ENCODE measurements around the gene CLNK. TPM values are rescaled to one million over a fixed set of nuclear protein-coding genes. Genes with fewer than 3 reads are reported as not detected.

Gene CLNK
- polyA plus RNA-seq, 2 of the 4 experiments (the other 2 are of a cell fraction): not detected

- CTCF ChIA-PET: no interaction called here
- POLR2A ChIA-PET: no interaction called here
- DNase-seq (ENCODE audit: low read depth in 1 of 2, low spot score in 1 of 2): no peak
- WGBS (ENCODE audit: missing lambda C conversion rate): 45% methylated on average over 1 of the region's 1 CpG
- no peaks in the 10 kb centered on the region for H3K9me3 ChIP-seq
- no peak overlapping the region for H3K4me2 ChIP-seq
- ATAC-seq: no peak
- no peak overlapping the region for H3K4me3 ChIP-seq
- H3K4me1 ChIP-seq: no peaks in the 10 kb centered on the region
- no peak for FAIRE-seq
- no peak overlapping the region for H3K27ac ChIP-seq
- TF ChIP-seq BHLHE40 (IDR thresholded peaks at IDR 0.05; ENCODE audit: low read depth, low read length) (no peak), TFCP2L1 (CRISPR knock-in tag; IDR thresholded peaks at IDR 0.05) (no peak), HES2 (IDR thresholded peaks at IDR 0.05) (no peak), CEBPB (IDR thresholded peaks at IDR 0.05) (no peak), HOXB5 (CRISPR knock-in tag; IDR thresholded peaks at IDR 0.05) (no peak), HEYL (CRISPR knock-in tag; IDR thresholded peaks at IDR 0.05) (no peak), NR3C1 (IDR thresholded peaks at IDR 0.05) (no peak), RARB (CRISPR knock-in tag; IDR thresholded peaks at IDR 0.05) (no peak), CHD2 (IDR thresholded peaks at IDR 0.05; ENCODE audit: low read length, partially characterized antibody) (no peak), ZNF302 (CRISPR knock-in tag; IDR thresholded peaks at IDR 0.05) (no peak), USF2 (IDR thresholded peaks at IDR 0.05) (no peak)
Measured at GRCh38 chr4:10694828-10695209, 10.3 kb upstream of the CLNK start.

- no peak for TF ChIP-seq POLR2AphosphoS2 (conservative IDR thresholded peaks at IDR 0.05; ENCODE audit: low read length)
- Histone ChIP-seq H3K4me3 (no peak overlapping the region), H3K9me3 (no peaks in the 10 kb centered on the region), H3K27ac (no peak overlapping the region), H3K4me2 (no peak overlapping the region), H3K4me1 (no peaks in the 10 kb centered on the region)
- no peak for ATAC-seq
- CTCF ChIA-PET: no interaction called here
- POLR2A ChIA-PET: no interaction called here
- no peak for FAIRE-seq
- 12% methylated on average over 6 of the region's 6 CpGs for WGBS (ENCODE audit: missing lambda C conversion rate)
- no peak for DNase-seq (ENCODE audit: low read depth in 1 of 2, low spot score in 1 of 2)
Measured at GRCh38 chr4:10694151-10694827, 9.7 kb upstream of the CLNK start.

GRCh38 chr4:10691651-10692050, 7.1 kb upstream of the CLNK start:
- no peaks in the 10 kb centered on the region for H3K4me1 ChIP-seq
- ChIA-PET CTCF (interaction anchor here (0.6 kb wide), 1 partner anchor 26 kb away, joined by 3 read pairs; no protein-coding TSS in a partner anchor), POLR2A (no interaction called here)
- TF ChIP-seq HOXB13 (CRISPR knock-in tag; IDR thresholded peaks at IDR 0.05; ENCODE audit: low read depth) (no peak), POLR2A (IDR thresholded peaks at IDR 0.05; ENCODE audit: low read length) (no peak), NFE2L2 (conservative IDR thresholded peaks at IDR 0.05; ENCODE audit: low read length) (no peak), FOSB (CRISPR knock-in tag; IDR thresholded peaks at IDR 0.05) (no peak), PHF8 (IDR thresholded peaks at IDR 0.05; ENCODE audit: borderline replicate concordance, low read depth) (no peak), MAFK (IDR thresholded peaks at IDR 0.05; ENCODE audit: partially characterized antibody) (no peak), SMC3 (IDR thresholded peaks at IDR 0.05) (no peak), FOSL2 (IDR thresholded peaks at IDR 0.05) (no peak), FOSL2 (CRISPR knock-in tag; IDR thresholded peaks at IDR 0.05) (no peak), KDM1A (IDR thresholded peaks at IDR 0.05; ENCODE audit: low read depth) (no peak), CBX8 (IDR thresholded peaks at IDR 0.05) (no peak), RCOR1 (IDR thresholded peaks at IDR 0.05; ENCODE audit: low read depth, low read length) (no peak), SREBF2 (IDR thresholded peaks at IDR 0.05) (no peak), TP53 (CRISPR knock-in tag; IDR thresholded peaks at IDR 0.05) (no peak), RNF2 (IDR thresholded peaks at IDR 0.05; ENCODE audit: borderline replicate concordance, low read depth) (no peak)
- no peaks in the 10 kb centered on the region for H3K9me3 ChIP-seq
- FAIRE-seq: no peak
- H3K4me2 ChIP-seq: no peak overlapping the region
- 97% methylated on average over 2 of the region's 2 CpGs for WGBS (ENCODE audit: missing lambda C conversion rate)
- no peak for ATAC-seq
- no peak for DNase-seq (ENCODE audit: low read depth in 1 of 2, low spot score in 1 of 2)
- no peak overlapping the region for H3K27ac ChIP-seq
- no peak overlapping the region for H3K4me3 ChIP-seq
